ENCODE data around the gene SEC61A1. TPM values are rescaled to one million over a fixed set of nuclear protein-coding genes. Genes with fewer than 3 reads are reported as not detected.

SEC61A1 gene
- total RNA-seq, 1 experiment from 2014 or later, result 246 TPM

GRCh38 chr3:128083396-128083795, 31.2 kb downstream of the SEC61A1 start:
- ChIA-PET CTCF (interaction anchor here (1.5 kb wide), 1 partner anchor 12 kb away, joined by 4 read pairs; no protein-coding TSS in a partner anchor), POLR2A (no interaction called here)
- H3K36me3 ChIP-seq (ENCODE audit: control insufficient read depth, insufficient read depth, low read length), result peaks cover 11% of the 10 kb centered on the region; the same call in 1 of the 2 replicates
- H3K4me3 ChIP-seq (ENCODE audit: low read depth in 2 of 2, low read length in 2 of 2), result no peak overlapping the region
- H3K27ac ChIP-seq (ENCODE audit: low read length), result no peak overlapping the region
- DNase-seq (ENCODE audit: low read depth, low spot score), result no peak
- H3K4me1 ChIP-seq (ENCODE audit: control insufficient read depth, insufficient read depth, low read length), result no peaks in the 10 kb centered on the region
- H3K27me3 ChIP-seq (ENCODE audit: control insufficient read depth, insufficient read depth, low read length), result no peaks in the 10 kb centered on the region
- H3K9me3 ChIP-seq (ENCODE audit: control insufficient read depth, insufficient read depth, low read depth, low read length), result no peaks in the 10 kb centered on the region
- TF ChIP-seq TCF7L2 (IDR thresholded peaks at IDR 0.05; ENCODE audit: low read depth, low read length) (no peak), SIN3A (IDR thresholded peaks at IDR 0.05; ENCODE audit: borderline replicate concordance, insufficient read depth, low read depth, low read length) (no peak), POLR2AphosphoS5 (IDR thresholded peaks at IDR 0.05; ENCODE audit: low read depth, low read length) (no peak), CTCF (IDR thresholded peaks at IDR 0.05) (no peak), REST (IDR thresholded peaks at IDR 0.05; ENCODE audit: insufficient read depth in 1 of 2, low read depth in 2 of 2, low read length in 1 of 2) (no peak)
- BruUV-seq (replicated peaks), result no TSS peak
- in situ Hi-C loops (cut with HindIII; ENCODE audit: low pct_unique_long_range_greater_than_20kb, low sequenced_read_pairs) (no loop called here), intact Hi-C loops (cut with micrococcal nuclease; ENCODE audit: unreplicated experiment) (no loop called here)
- no peak for ATAC-seq

GRCh38 chr3:128083980-128084674, 31.9 kb downstream of the SEC61A1 start:
- CTCF ChIA-PET, result interaction anchor here (0.6 to 1.5 kb wide), 3 partner anchors 9 to 509 kb away, joined by 3 to 5 read pairs (median 4); no protein-coding TSS in a partner anchor
- H3K27ac ChIP-seq (ENCODE audit: low read length), result no peak overlapping the region
- H3K27me3 ChIP-seq (ENCODE audit: control insufficient read depth, insufficient read depth, low read length), result no peaks in the 10 kb centered on the region
- in situ Hi-C loops (cut with HindIII; ENCODE audit: low pct_unique_long_range_greater_than_20kb, low sequenced_read_pairs), result no loop called here
- no peaks in the 10 kb centered on the region for H3K4me1 ChIP-seq (ENCODE audit: control insufficient read depth, insufficient read depth, low read length)
- BruUV-seq (replicated peaks), result no TSS peak
- no peaks in the 10 kb centered on the region for H3K9me3 ChIP-seq (ENCODE audit: control insufficient read depth, insufficient read depth, low read depth, low read length)
- H3K36me3 ChIP-seq (ENCODE audit: control insufficient read depth, insufficient read depth, low read length), result peaks cover 11% of the 10 kb centered on the region; the same call in 1 of the 2 replicates
- POLR2A ChIA-PET, result no interaction called here
- no peak for DNase-seq (ENCODE audit: low read depth, low spot score)
- no peak overlapping the region for H3K4me3 ChIP-seq (ENCODE audit: low read depth in 2 of 2, low read length in 2 of 2)
- ATAC-seq, result no peak
- TF ChIP-seq POLR2AphosphoS5 (IDR thresholded peaks at IDR 0.05; ENCODE audit: low read depth, low read length) (no peak), CTCF (IDR thresholded peaks at IDR 0.05) (no peak), REST (IDR thresholded peaks at IDR 0.05; ENCODE audit: insufficient read depth in 1 of 2, low read depth in 2 of 2, low read length in 1 of 2) (no peak), SIN3A (IDR thresholded peaks at IDR 0.05; ENCODE audit: borderline replicate concordance, insufficient read depth, low read depth, low read length) (no peak), TCF7L2 (IDR thresholded peaks at IDR 0.05; ENCODE audit: low read depth, low read length) (no peak)
- intact Hi-C loops (cut with micrococcal nuclease; ENCODE audit: unreplicated experiment), result no loop called here
